ENCODE results near the gene EPC1. TPM values are rescaled to one million over a fixed set of nuclear protein-coding genes. Genes with fewer than 3 reads are reported as not detected.

Gene EPC1
- total RNA-seq, 1 experiment from 2014 or later, result 21.5 TPM

DNA sequence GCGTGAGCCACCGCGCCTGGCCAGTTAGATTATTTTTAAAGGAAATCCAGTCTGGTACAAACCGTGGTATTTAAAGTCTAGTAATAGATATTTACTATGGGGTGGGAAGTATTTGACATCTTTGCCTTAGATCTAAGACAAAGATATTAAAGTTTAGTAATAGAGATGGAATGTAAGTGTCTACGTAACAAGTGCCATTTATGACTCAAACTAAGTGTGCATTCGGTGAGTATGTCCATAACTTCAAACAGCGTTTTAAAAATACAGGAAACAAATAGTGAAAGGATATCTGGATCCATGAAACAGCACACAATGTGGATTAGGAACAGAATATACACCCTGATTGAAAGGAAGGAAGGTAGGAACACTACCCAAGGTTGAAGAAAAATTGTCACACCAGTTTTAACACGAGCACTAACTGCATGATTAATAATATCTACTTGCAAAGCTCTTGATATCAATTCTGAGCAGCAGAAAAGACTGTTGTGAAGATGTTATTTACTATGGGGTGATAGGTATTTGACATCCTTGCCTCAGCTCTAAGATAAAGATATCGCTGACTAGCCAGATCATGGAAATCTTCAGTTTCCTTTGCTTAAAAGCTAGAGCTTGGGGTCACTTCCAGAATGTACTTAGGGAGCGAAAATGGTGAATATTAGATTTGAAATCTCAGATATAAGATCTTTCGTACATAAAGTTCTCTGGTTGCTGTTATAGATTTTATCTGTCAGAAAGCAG, 48.7 kb downstream of the EPC1 start:
- intact Hi-C loops (cut with micrococcal nuclease; ENCODE audit: unreplicated experiment), result loop anchor here (1.0 kb wide), 1 partner anchor 148 kb away; the partner anchor contains the start of gene CCDC7
- H4K20me1 ChIP-seq (ENCODE audit: insufficient read depth), result peaks cover 5% of the 10 kb centered on the region; the same call in 1 of the 2 replicates
- peak in 1 of 2 experiments; percentile 89 for DNase-seq
- TF ChIP-seq, protein P1, sequence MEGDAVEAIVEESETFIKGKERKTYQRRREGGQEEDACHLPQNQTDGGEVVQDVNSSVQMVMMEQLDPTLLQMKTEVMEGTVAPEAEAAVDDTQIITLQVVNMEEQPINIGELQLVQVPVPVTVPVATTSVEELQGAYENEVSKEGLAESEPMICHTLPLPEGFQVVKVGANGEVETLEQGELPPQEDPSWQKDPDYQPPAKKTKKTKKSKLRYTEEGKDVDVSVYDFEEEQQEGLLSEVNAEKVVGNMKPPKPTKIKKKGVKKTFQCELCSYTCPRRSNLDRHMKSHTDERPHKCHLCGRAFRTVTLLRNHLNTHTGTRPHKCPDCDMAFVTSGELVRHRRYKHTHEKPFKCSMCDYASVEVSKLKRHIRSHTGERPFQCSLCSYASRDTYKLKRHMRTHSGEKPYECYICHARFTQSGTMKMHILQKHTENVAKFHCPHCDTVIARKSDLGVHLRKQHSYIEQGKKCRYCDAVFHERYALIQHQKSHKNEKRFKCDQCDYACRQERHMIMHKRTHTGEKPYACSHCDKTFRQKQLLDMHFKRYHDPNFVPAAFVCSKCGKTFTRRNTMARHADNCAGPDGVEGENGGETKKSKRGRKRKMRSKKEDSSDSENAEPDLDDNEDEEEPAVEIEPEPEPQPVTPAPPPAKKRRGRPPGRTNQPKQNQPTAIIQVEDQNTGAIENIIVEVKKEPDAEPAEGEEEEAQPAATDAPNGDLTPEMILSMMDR (conservative IDR thresholded peaks at IDR 0.05), result no peak
- TF ChIP-seq EZH2 (IDR thresholded peaks at IDR 0.05; ENCODE audit: low read depth), result no peak
- peaks cover 14% of the 10 kb centered on the region for H3F3A ChIP-seq (ENCODE audit: insufficient read depth, low read depth)
- TSS peak; percentile 42 for BruUV-seq (replicated peaks)
- no peaks in the 10 kb centered on the region for H3K9me3 ChIP-seq (ENCODE audit: insufficient read depth, low read depth)
- 0 out of 2 replicates have a peak, but pooled peaks cover 5% of the 10 kb centered on the region for H3K36me3 ChIP-seq (ENCODE audit: low read depth)
- no peak overlapping the region for H2AFZ ChIP-seq
- POLR2A ChIA-PET (ENCODE audit: unreplicated experiment), result interaction anchor here (0.5 to 0.6 kb wide), 2 partner anchors 75 to 1934 kb away, joined by 3 to 4 read pairs; no protein-coding TSS in a partner anchor
- H3K79me2 ChIP-seq (ENCODE audit: low read depth), result peaks cover 59% of the 10 kb centered on the region
- peaks cover 11% of the 10 kb centered on the region for H3K4me1 ChIP-seq (replicated peaks; ENCODE audit: insufficient read depth)
- CTCF ChIA-PET, result no interaction called here
- no peaks in the 10 kb centered on the region for H3K9me2 ChIP-seq (ENCODE audit: insufficient read depth)
- H3K4me2 ChIP-seq, result peak overlapping the region; percentile 68
- peak overlapping the region; percentile 82 for H3K27ac ChIP-seq
- H3K27me3 ChIP-seq (ENCODE audit: insufficient read depth, low read depth), result no peaks in the 10 kb centered on the region
- peak overlapping the region; percentile 24; the same call in 1 of the 2 replicates for H3K4me3 ChIP-seq

DNA sequence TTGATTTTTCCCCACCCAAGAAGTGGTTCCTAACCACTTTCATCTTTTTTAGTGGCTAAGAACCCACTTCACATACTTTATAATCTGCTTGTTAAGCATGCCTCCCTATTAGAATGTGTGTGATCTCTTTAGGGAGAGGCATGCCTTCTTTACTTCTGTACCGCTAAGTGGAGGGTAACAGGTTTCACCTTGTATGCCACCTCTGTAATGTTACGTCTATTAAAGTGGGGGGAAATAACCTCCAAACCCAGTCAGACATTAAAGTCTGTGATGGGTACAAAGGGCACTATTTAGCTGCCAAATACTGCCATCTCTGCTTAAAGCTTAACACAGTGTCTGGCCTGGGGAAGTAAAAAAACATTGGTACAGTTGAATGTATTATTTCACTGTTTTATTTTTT, 51.9 kb downstream of the EPC1 start:
- TF ChIP-seq, protein P1 (conservative IDR thresholded peaks at IDR 0.05), result no peak
- TF ChIP-seq EZH2 (IDR thresholded peaks at IDR 0.05; ENCODE audit: low read depth), result no peak
- peaks cover 14% of the 10 kb centered on the region for H3F3A ChIP-seq (ENCODE audit: insufficient read depth, low read depth)
- no peak overlapping the region for H3K4me2 ChIP-seq
- no peaks in the 10 kb centered on the region for H3K9me2 ChIP-seq (ENCODE audit: insufficient read depth)
- no TSS peak for BruUV-seq (replicated peaks)
- H3K4me3 ChIP-seq, result no peak overlapping the region
- no peak for DNase-seq
- no peak overlapping the region for H2AFZ ChIP-seq
- peaks cover 5% of the 10 kb centered on the region; the same call in 1 of the 2 replicates for H4K20me1 ChIP-seq (ENCODE audit: insufficient read depth)
- no peaks in the 10 kb centered on the region for H3K27me3 ChIP-seq (ENCODE audit: insufficient read depth, low read depth)
- peaks cover 34% of the 10 kb centered on the region for H3K79me2 ChIP-seq (ENCODE audit: low read depth)
- POLR2A ChIA-PET (ENCODE audit: unreplicated experiment), result interaction anchor here (0.6 kb wide), 2 partner anchors 14 to 365 kb away, joined by 3 to 13 read pairs; no protein-coding TSS in a partner anchor
- H3K36me3 ChIP-seq (ENCODE audit: low read depth), result no peaks in the 10 kb centered on the region
- no peaks in the 10 kb centered on the region for H3K9me3 ChIP-seq (ENCODE audit: insufficient read depth, low read depth)
- H3K4me1 ChIP-seq (replicated peaks; ENCODE audit: insufficient read depth), result peaks cover 11% of the 10 kb centered on the region
- CTCF ChIA-PET, result interaction anchor here (0.6 to 1.1 kb wide), 2 partner anchors 40 to 50 kb away, joined by 3 to 7 read pairs; no protein-coding TSS in a partner anchor
- H3K27ac ChIP-seq, result no peak overlapping the region
- intact Hi-C loops (cut with micrococcal nuclease; ENCODE audit: unreplicated experiment), result no loop called here

DNA sequence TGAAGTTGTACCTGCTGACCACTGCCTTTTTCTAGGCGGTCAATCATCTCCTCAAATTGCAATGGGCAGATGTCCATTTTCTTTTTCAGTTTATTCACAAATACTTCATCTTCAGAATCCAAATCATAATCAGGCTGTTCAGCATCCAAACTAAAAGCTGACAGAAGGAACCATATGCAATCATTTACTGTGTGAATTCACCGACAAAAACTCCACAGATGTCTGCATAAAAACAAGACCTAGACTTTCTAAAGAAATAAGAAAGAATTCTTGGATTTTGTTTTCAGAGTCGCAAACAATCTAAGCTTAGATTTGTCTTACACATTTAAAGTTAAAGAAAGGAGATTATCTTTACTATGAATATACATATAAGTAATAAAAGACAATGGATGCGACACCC, 53.4 kb downstream of the EPC1 start:
- Histone ChIP-seq H3K27ac (no peak overlapping the region), H3K4me1 (replicated peaks; ENCODE audit: insufficient read depth) (peaks cover 5% of the 10 kb centered on the region), H3K27me3 (ENCODE audit: insufficient read depth, low read depth) (no peaks in the 10 kb centered on the region), H3K79me2 (ENCODE audit: low read depth) (peaks cover 34% of the 10 kb centered on the region), H4K20me1 (ENCODE audit: insufficient read depth) (peaks cover 5% of the 10 kb centered on the region; the same call in 1 of the 2 replicates), H3K9me2 (ENCODE audit: insufficient read depth) (no peaks in the 10 kb centered on the region), H3K4me2 (no peak overlapping the region), H3K36me3 (ENCODE audit: low read depth) (no peaks in the 10 kb centered on the region), H2AFZ (no peak overlapping the region), H3F3A (ENCODE audit: insufficient read depth, low read depth) (peaks cover 8% of the 10 kb centered on the region), H3K9me3 (ENCODE audit: insufficient read depth, low read depth) (no peaks in the 10 kb centered on the region), H3K4me3 (no peak overlapping the region)
- DNase-seq, result no peak
- CTCF ChIA-PET, result no interaction called here
- BruUV-seq (replicated peaks), result no TSS peak
- intact Hi-C loops (cut with micrococcal nuclease; ENCODE audit: unreplicated experiment), result no loop called here
- POLR2A ChIA-PET (ENCODE audit: unreplicated experiment), result no interaction called here
- TF ChIP-seq EZH2 (IDR thresholded peaks at IDR 0.05; ENCODE audit: low read depth), result no peak
- TF ChIP-seq, protein P1 (conservative IDR thresholded peaks at IDR 0.05), result no peak

Measured in PC-9 (cell line).